ENCODE results near the gene DOCK1.

Gene DOCK1

DNA sequence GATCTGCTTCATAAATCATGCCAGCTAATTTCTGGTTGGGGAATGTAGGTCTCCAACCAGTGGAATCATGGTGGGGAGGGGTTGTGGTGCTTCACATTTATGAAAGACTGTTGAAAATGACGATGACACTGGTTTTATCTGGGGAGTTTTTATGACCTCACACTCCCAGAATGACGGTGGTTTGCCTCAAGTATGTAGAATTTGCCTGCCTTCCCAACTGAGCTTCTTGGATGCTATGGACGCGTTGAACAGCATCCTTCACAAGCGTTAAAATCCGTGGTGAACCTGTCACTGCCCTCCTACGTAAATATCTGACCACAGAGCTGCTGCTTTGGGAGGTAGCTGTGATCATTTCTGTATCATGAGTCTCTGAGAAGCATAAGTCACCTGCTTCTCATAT, 287.9 kb downstream of the DOCK1 start:
- DNase-seq (ENCODE audit: low read depth), result no peak
- no peak overlapping the region for H3K4me3 ChIP-seq (ENCODE audit: low read depth, low read length)
- TF ChIP-seq, protein P1, sequence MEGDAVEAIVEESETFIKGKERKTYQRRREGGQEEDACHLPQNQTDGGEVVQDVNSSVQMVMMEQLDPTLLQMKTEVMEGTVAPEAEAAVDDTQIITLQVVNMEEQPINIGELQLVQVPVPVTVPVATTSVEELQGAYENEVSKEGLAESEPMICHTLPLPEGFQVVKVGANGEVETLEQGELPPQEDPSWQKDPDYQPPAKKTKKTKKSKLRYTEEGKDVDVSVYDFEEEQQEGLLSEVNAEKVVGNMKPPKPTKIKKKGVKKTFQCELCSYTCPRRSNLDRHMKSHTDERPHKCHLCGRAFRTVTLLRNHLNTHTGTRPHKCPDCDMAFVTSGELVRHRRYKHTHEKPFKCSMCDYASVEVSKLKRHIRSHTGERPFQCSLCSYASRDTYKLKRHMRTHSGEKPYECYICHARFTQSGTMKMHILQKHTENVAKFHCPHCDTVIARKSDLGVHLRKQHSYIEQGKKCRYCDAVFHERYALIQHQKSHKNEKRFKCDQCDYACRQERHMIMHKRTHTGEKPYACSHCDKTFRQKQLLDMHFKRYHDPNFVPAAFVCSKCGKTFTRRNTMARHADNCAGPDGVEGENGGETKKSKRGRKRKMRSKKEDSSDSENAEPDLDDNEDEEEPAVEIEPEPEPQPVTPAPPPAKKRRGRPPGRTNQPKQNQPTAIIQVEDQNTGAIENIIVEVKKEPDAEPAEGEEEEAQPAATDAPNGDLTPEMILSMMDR (IDR thresholded peaks at IDR 0.05; ENCODE audit: low read depth, low read length, missing control alignments), result no peak

DNA sequence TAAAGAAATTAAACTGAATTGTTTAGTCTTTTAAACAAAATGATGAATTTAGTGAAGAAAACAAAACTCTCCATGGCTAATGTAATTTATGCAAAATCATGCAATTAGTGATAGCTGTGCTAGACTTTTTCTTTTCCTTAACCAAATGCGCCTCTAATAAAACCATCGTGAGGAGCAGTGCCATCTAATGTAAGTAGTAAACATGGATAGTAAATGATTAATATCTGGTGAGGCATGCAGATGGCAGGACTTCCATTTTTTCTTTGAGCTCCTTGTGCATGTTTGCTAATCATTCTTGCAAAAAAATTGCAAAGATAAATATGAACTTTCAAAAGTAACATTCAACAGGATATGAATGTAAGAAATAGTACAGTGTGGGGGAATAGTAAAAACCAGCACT, 288.9 kb downstream of the DOCK1 start:
- TF ChIP-seq, protein P1 (IDR thresholded peaks at IDR 0.05; ENCODE audit: low read depth, low read length, missing control alignments), result no peak
- DNase-seq (ENCODE audit: low read depth), result no peak

DNA sequence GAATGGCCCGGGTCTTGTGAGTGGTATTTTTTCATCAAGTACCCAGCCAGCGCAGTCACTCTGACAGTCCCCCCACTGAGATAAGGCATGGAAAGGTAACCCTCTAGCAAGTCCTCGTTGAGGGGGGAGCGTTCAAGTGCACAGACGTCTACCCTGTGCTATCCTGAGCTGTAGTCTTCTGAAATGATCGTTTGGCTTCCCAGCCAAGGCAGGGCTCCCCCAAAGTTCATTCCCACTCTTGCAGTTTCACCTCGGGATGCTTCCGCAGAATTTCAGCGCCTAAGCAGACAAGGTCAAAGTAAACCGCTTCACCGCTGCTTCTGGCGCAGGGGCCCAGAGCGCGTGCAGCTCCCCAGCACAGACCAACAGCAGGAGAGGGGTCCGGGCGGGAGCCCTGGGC, 289.4 kb downstream of the DOCK1 start:
- TF ChIP-seq, protein P1 (IDR thresholded peaks at IDR 0.05; ENCODE audit: low read depth, low read length, missing control alignments), result no peak
- no peak overlapping the region for H3K4me3 ChIP-seq (ENCODE audit: low read depth, low read length)
- DNase-seq (ENCODE audit: low read depth), result no peak

More for the DNA sequence above, 288.9 kb downstream of the DOCK1 start:
- no peak overlapping the region for H3K4me3 ChIP-seq (ENCODE audit: low read depth, low read length)

DNA sequence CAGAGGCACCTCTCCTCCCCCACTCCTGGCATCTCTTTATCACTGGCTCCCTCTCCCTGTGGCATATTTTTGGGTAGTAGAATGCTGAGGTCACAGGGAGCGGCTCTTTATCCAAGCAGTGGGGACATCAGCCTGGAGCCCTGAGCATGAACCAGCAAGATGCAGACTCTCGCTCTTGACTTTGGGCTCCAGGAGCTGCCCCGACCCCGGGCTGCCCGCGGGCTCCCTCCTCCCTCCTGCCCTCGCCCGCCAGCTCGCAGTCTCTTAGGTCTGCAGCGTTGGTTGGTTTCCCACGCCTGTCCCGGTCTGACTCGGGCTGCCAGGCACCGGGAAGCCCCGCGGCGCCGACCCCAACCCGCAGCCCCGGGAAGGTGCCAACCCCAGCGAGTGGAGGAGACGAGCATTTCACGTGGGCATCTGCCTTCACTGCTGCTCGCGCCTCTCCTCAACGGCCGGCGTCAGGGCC, 289.8 kb downstream of the DOCK1 start:
- TF ChIP-seq, protein P1 (IDR thresholded peaks at IDR 0.05; ENCODE audit: low read depth, low read length, missing control alignments), result no peak
- no peak for DNase-seq (ENCODE audit: low read depth)
- no peak overlapping the region for H3K4me3 ChIP-seq (ENCODE audit: low read depth, low read length)

DNA sequence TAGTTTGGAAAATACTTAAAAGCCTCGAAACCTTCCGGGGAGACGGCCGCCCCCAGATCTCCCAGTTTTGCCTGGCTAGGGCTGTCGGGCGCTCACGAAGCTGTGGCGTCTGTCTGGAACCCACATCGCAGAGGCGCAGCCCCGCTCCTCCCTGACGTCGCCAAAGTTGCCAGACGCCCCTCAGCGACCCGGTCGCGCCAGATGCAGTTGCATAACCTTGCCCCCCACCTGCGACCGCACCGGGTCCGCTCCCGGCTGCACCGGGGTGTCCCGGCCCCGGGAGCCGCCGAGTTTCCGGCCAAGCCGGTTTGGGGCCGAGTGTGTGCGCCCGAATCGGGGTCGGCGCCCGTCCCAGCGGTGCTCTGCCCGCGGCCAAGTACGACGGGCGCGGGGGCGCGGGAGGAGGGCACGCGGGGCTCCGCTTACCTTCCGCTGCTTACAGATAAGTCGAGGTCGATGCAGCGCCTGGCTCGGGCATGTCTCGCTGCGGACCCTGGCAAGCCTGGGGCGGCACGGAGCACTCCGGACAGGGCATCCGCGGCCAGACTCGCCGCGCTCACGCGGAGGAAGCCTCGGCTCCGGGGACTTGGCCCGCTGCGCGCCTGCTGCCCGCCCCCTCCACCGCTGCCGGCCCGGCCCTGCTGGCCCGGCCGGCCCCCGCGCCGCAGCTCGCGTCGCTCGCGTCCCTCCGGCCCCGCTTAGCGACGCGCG, 290.5 kb downstream of the DOCK1 start:
- no peak for DNase-seq (ENCODE audit: low read depth)
- H3K4me3 ChIP-seq (ENCODE audit: low read depth, low read length), result no peak overlapping the region
- TF ChIP-seq, protein P1 (IDR thresholded peaks at IDR 0.05; ENCODE audit: low read depth, low read length, missing control alignments), result no peak

DNA sequence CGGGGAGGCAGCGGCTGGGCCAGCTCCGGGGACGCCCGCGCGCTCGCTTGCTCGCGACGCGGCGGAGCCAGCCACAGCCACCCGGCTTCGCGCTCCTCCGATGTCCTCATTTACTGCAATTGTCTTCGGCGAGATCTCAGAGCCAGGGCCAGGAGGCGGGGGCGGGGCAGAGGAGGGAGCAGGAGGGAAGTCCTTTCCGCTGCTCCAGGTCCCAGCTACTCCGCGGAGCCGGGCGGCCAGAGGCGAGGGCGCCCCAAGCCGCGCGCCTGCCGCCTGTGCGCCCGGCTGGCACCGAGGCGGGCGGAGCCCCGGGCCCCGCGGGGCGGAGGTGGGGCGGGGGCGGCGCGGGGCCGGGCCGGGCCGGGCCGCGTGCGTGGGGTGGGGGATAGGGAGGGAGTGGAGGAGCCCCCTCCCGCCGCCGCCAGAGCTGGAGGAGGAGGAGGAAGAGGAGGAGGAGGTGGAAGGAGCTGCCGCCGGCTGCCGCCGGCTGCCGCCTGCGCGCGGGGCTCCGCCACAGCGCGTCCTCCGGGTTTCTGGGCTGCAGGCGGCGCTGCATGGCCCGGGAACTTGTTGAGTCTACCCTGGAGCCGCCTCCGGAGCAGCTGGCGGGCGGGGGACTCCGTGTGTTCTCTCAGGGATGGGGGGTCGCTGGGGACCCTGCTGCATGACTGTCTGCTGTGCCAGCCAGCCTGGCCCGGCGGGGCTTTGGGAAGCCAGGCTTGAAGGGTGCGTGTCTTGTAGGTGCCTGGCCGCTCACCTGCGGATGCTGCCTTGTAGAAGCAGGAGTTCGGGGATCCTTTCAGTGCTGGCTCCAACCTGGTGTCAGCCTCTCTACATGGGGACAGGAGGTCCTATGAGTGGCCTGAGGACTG, 291.3 kb downstream of the DOCK1 start, which contains the start of gene INSYN2A:
Gene INSYN2A, minus strand, starts transcription at position 310 of the 872 bp plus-strand sequence. CDS start 20,196 bp downstream, outside the sequence.
- TF ChIP-seq, protein P1 (IDR thresholded peaks at IDR 0.05; ENCODE audit: low read depth, low read length, missing control alignments), result no peak
- H3K4me3 ChIP-seq (ENCODE audit: low read depth, low read length), result no peak within 1 kb of the TSS
- DNase-seq (ENCODE audit: low read depth), result no peak
